Measurements from ENCODE around the gene LIG1.
A peak's percentile ranks its signal among the peaks of the same experiment; 100 is the strongest.

- TF ChIP-seq CTCF (conservative IDR thresholded peaks at IDR 0.05; ENCODE audit: low read depth in 2 of 2) (peak; percentile 63 to 76), EZH2 (IDR thresholded peaks at IDR 0.05; ENCODE audit: low read depth, unreplicated experiment) (no peak), JUNB (IDR thresholded peaks at IDR 0.05; ENCODE audit: unreplicated experiment) (no peak), EZH2phosphoT487 (IDR thresholded peaks at IDR 0.05; ENCODE audit: unreplicated experiment) (no peak), REST (IDR thresholded peaks at IDR 0.05; ENCODE audit: unreplicated experiment) (no peak)
Observed at GRCh38 chr19:48216933-48217332, 46.8 kb upstream of the LIG1 start.
